Uterus (tissue), 2 donors: Measurements from ENCODE around the gene IL6.

Experiments used
- POLR2A ChIP-seq, 2 donors: fragments of 450-650 bp; IDR thresholded peaks; one replicate each; pipeline ENCODE4 v1.6.1; 2016; ENCODE audit warnings: antibody characterized with exemption in 2 of 2, mild to moderate bottlenecking in 1 of 2, moderate library complexity in 1 of 2
- TF ChIP-seq, protein P1 (sequence below), 4 experiments: fragments of 200-600 bp in 2 of 4; fragments of 450-650 bp in 2 of 4; sonication (generic) in 2 of 4; IDR thresholded peaks; one replicate each; pipeline ENCODE4 v1.5.1; 2016 to 2019; ENCODE audit warnings: antibody characterized with exemption in 4 of 4, mild to moderate bottlenecking in 2 of 4, moderate library complexity in 1 of 4

DNA sequence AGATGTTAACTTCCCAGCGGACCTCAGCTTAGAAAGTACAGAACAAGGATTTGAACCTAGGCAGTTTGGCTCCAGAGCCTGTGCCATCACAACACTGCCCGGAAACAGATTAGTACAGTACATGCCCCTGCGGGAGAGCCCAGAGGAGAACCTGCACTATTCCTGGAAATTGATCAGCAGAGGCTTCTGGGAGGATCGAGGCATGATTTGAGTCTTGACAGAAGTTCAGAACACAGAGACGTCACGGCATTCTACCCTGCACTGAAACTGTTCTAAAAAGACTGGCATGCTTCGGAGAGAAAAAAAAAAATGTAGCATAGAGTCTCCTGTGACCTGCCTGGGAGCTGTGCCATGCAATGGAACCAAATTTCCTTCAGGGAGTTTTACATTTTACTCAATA lies 9.2 kb upstream of the IL6 start:
- TF ChIP-seq, protein P1, sequence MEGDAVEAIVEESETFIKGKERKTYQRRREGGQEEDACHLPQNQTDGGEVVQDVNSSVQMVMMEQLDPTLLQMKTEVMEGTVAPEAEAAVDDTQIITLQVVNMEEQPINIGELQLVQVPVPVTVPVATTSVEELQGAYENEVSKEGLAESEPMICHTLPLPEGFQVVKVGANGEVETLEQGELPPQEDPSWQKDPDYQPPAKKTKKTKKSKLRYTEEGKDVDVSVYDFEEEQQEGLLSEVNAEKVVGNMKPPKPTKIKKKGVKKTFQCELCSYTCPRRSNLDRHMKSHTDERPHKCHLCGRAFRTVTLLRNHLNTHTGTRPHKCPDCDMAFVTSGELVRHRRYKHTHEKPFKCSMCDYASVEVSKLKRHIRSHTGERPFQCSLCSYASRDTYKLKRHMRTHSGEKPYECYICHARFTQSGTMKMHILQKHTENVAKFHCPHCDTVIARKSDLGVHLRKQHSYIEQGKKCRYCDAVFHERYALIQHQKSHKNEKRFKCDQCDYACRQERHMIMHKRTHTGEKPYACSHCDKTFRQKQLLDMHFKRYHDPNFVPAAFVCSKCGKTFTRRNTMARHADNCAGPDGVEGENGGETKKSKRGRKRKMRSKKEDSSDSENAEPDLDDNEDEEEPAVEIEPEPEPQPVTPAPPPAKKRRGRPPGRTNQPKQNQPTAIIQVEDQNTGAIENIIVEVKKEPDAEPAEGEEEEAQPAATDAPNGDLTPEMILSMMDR (IDR thresholded peaks at IDR 0.05), result no peak
- no peak for TF ChIP-seq POLR2A (IDR thresholded peaks at IDR 0.05)
